H1 (cell line): ENCODE data around the gene RELA. TPM values are rescaled to one million over a fixed set of nuclear protein-coding genes. Genes with fewer than 3 reads are reported as not detected.

Experiments
- ATF2 ChIP-seq: IDR thresholded peaks from 2 replicates; pipeline ENCODE4 v1.6.1; 2012; ENCODE audit warnings: low read length, inconsistent platforms
- CBX5 ChIP-seq: fragments of 300-800, 300-1000 bp; sonication (generic); IDR thresholded peaks from 2 replicates; pipeline ENCODE4 v1.7.1; 2016; ENCODE audit warnings: antibody characterized with exemption, low read length, low read depth
- CEBPB ChIP-seq: IDR thresholded peaks from 2 replicates; pipeline ENCODE4 v1.6.1; 2012; ENCODE audit warnings: low read depth, low read length
- CHD2 ChIP-seq: IDR thresholded peaks from 2 replicates; pipeline ENCODE4 v1.6.1; 2012; ENCODE audit warnings: low read length, improper control_type of control experiment
- CREB1 ChIP-seq: IDR thresholded peaks from 2 replicates; pipeline ENCODE4 v1.6.1; 2012; ENCODE audit warnings: inconsistent platforms
- CTCF ChIP-seq, 3 experiments: IDR thresholded peaks; 1 replicate in 2 of 3; 2 replicates in 1 of 3; pipeline versions ENCODE4 v1.5.1 to v1.6.1; 2011; ENCODE audit warnings: low read length in 3 of 3, mild to moderate bottlenecking in 3 of 3, inconsistent platforms in 2 of 3, low read depth in 1 of 3, moderate library complexity in 1 of 3; ENCODE audit not compliant: insufficient read depth in 1 of 3; ENCODE audit errors: control extremely low read depth in 1 of 3
- EGR1 ChIP-seq: IDR thresholded peaks from 2 replicates; pipeline ENCODE4 v1.6.1; 2011; ENCODE audit warnings: low read depth, low read length, borderline replicate concordance
- EP300 ChIP-seq, 2 experiments: IDR thresholded peaks; 1 replicate in 1 of 2; 2 replicates in 1 of 2; pipeline ENCODE4 v1.6.1; 2011 to 2012; ENCODE audit warnings: low read depth in 2 of 2, low read length in 2 of 2, mild to moderate bottlenecking in 2 of 2, borderline replicate concordance in 1 of 2, inconsistent platforms in 1 of 2, moderate library complexity in 1 of 2
- JUN ChIP-seq: IDR thresholded peaks from 2 replicates; pipeline ENCODE4 v1.6.1; 2011; ENCODE audit warnings: low read depth, mild to moderate bottlenecking, improper control_type of control experiment, low read length
- NRF1 ChIP-seq: IDR thresholded peaks from 2 replicates; pipeline ENCODE4 v1.6.1; 2011; ENCODE audit warnings: mild to moderate bottlenecking, low read depth, low read length, improper control_type of control experiment
- POU5F1 ChIP-seq: IDR thresholded peaks from 2 replicates; pipeline ENCODE4 v1.6.1; 2011; ENCODE audit warnings: low read depth, mild to moderate bottlenecking, low read length, moderate library complexity
- SP1 ChIP-seq: IDR thresholded peaks from 2 replicates; pipeline ENCODE4 v1.6.1; 2011; ENCODE audit warnings: low read depth, low read length
- SP2 ChIP-seq: IDR thresholded peaks from 2 replicates; pipeline ENCODE4 v1.6.1; 2012; ENCODE audit warnings: mild to moderate bottlenecking, low read length, inconsistent platforms
- SRF ChIP-seq: IDR thresholded peaks from 2 replicates; pipeline ENCODE4 v1.6.1; 2011; ENCODE audit warnings: mild to moderate bottlenecking, low read depth, low read length, moderate library complexity
- TAF1 ChIP-seq: IDR thresholded peaks from 2 replicates; pipeline ENCODE4 v1.6.1; 2011; ENCODE audit warnings: mild to moderate bottlenecking, low read depth, low read length
- TCF12 ChIP-seq: IDR thresholded peaks from 2 replicates; pipeline ENCODE4 v1.6.1; 2011; ENCODE audit warnings: low read depth, mild to moderate bottlenecking, low read length
- USF2 ChIP-seq: IDR thresholded peaks from 2 replicates; pipeline ENCODE4 v1.6.1; 2011; ENCODE audit warnings: low read length, improper control_type of control experiment
- polyA plus RNA-seq, 7 experiments: library from polyadenylated mRNA; depleted of rRNA in 3 of 7; stranded (reverse) in 5 of 7; unstranded in 2 of 7; fragments of >200 nt in 5 of 7; fragments of 200-250 nt in 2 of 7; gene quantifications; 1 replicate in 5 of 7; 2 replicates in 1 of 7; 4 replicates in 1 of 7; pipeline versions ENCODE4 v1.2.1 to v1.2.3, GENCODE V29; 2011 to 2013; ENCODE audit warnings: missing spikeins in 2 of 7, mixed read lengths in 2 of 7
- total RNA-seq: library from RNA; stranded (reverse); fragmentation: NEBNext Ultra II Directional; extraction: Animal tissue kit (Norgen Biotek cat#: 25700); gene quantifications from 2 replicates; pipeline ENCODE4 v1.2.1, GENCODE V29; 2021

RELA gene
- total and polyA plus RNA-seq, 2 of the 8 experiments (the other 6 are each of a cell fraction or from before 2014, with no cell fraction given): 21.9 to 27.5 TPM

GRCh38 chr11:65615229-65615949, 47.3 kb downstream of the RELA start, which contains the start of gene PCNX3 (continued):
- no peak for TF ChIP-seq JUN
- TF ChIP-seq POU5F1: no peak
- peak; percentile 91 for TF ChIP-seq NRF1
- TF ChIP-seq CTCF (IDR thresholded peaks at IDR 0.05; ENCODE audit: control extremely low read depth in 1 of 3, insufficient read depth in 1 of 3, low read depth in 1 of 3, low read length in 3 of 3): no peak
- TF ChIP-seq CHD2: peak; percentile 94
- TF ChIP-seq USF2: no peak
- peak; percentile 93 for TF ChIP-seq CREB1
- peak; percentile 92 for TF ChIP-seq SRF
- TF ChIP-seq TAF1: peak; percentile 11; the same call in 1 of the 2 replicates
- peak in 1 of 2 experiments; percentile 46; a peak in 1 of 3 replicates for TF ChIP-seq EP300 (IDR thresholded peaks at IDR 0.05; ENCODE audit: borderline replicate concordance in 1 of 2, low read depth in 2 of 2, low read length in 2 of 2)
- TF ChIP-seq TCF12: no peak
- no peak; the same call in 1 of the 2 replicates for TF ChIP-seq ATF2
- TF ChIP-seq EGR1: peak; percentile 79; the same call in 1 of the 2 replicates
- peak; percentile 99 for TF ChIP-seq SP1
- TF ChIP-seq SP2: peak; percentile 86
- TF ChIP-seq CBX5: no peak
- no peak for TF ChIP-seq CEBPB
